ENCODE measurements around the gene ALG5. TPM values are rescaled to one million over a fixed set of nuclear protein-coding genes. Genes with fewer than 3 reads are reported as not detected.

ALG5 gene
- polyA plus RNA-seq, 1 of the 3 experiments (the other 2 are of a cell fraction): 24.2 TPM

DNA sequence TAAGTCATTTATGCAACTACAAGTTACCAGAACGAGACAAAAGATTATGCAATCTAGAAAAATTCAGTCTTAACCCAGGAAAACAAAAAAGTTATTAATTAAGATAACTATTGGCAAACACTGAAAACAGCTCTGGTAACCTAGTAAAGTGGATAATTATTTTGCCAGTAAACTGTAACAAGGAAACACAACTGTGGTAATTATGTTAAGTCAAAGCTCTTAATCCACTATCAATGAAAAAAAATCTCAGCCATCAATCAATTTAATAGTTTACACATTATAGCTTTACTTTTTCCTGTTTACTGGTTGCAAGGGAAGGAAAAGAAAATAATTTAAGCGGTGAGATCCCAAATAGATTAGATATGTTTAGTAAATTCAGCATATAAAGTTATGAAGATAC, 12.6 kb upstream of the ALG5 start:
- Histone ChIP-seq H3K9me2 (no peaks in the 10 kb centered on the region), H3K4me1 (ENCODE audit: control insufficient read depth in 1 of 2, insufficient read depth in 2 of 2, low read depth in 1 of 2, low read length in 1 of 2) (no peaks in the 10 kb centered on the region; a peak in 1 of 4 replicates), H4K20me1 (ENCODE audit: insufficient read depth) (no peaks in the 10 kb centered on the region), H3K36me3 (replicated peaks in 1 of 2; ENCODE audit: control insufficient read depth in 1 of 2, insufficient read depth in 2 of 2, low read length in 1 of 2) (peaks cover 95% of the 10 kb centered on the region in 2 experiments), H3K4me2 (no peak overlapping the region), H3K9me3 (no peaks in the 10 kb centered on the region), H2AFZ (ENCODE audit: low read depth) (no peak overlapping the region), H3K9ac (no peak overlapping the region), H3K27ac (ENCODE audit: low read depth in 2 of 2, low read length in 1 of 2) (no peak overlapping the region), H3K79me2 (ENCODE audit: insufficient read depth) (peaks cover 34% of the 10 kb centered on the region), H3K4me3 (ENCODE audit: low read depth in 2 of 2, low read length in 1 of 2) (no peak overlapping the region), H3F3A (replicated peaks; ENCODE audit: insufficient read depth) (peaks cover 26% of the 10 kb centered on the region), H3K27me3 (ENCODE audit: insufficient read depth) (no peaks in the 10 kb centered on the region)
- ChIA-PET CTCF (interaction anchor here (0.8 to 4.6 kb wide), 3 partner anchors 11 to 21 kb away, joined by 3 to 26 read pairs (median 6); partner anchors contain the start of genes ALG5 and EXOSC8), POLR2A (interaction anchor here (1.2 to 1.6 kb wide), 2 partner anchors 8 to 11 kb away, joined by 3 to 5 read pairs; partner anchors contain the start of gene EXOSC8)
- no peak for DNase-seq
- TF ChIP-seq EZH2phosphoT487 (IDR thresholded peaks at IDR 0.05; ENCODE audit: borderline replicate concordance, low read depth): no peak
- no peak for TF ChIP-seq CHD2 (IDR thresholded peaks at IDR 0.05; ENCODE audit: low read length, partially characterized antibody)
- no peak for TF ChIP-seq SIN3A (IDR thresholded peaks at IDR 0.05; ENCODE audit: borderline replicate concordance, low read depth, low read length)
- TF ChIP-seq NRF1 (IDR thresholded peaks at IDR 0.05; ENCODE audit: low read depth, low read length): no peak
- TF ChIP-seq, protein P1, sequence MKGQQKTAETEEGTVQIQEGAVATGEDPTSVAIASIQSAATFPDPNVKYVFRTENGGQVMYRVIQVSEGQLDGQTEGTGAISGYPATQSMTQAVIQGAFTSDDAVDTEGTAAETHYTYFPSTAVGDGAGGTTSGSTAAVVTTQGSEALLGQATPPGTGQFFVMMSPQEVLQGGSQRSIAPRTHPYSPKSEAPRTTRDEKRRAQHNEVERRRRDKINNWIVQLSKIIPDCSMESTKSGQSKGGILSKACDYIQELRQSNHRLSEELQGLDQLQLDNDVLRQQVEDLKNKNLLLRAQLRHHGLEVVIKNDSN (IDR thresholded peaks at IDR 0.05; ENCODE audit: borderline replicate concordance, low read depth): no peak
- TF ChIP-seq RCOR1 (IDR thresholded peaks at IDR 0.05; ENCODE audit: low read length): no peak
- TF ChIP-seq TCF12 (IDR thresholded peaks at IDR 0.05): no peak
- TF ChIP-seq FOXM1 (IDR thresholded peaks at IDR 0.05; ENCODE audit: low read depth): no peak
- TF ChIP-seq TAF1 (IDR thresholded peaks at IDR 0.05; ENCODE audit: borderline replicate concordance, low read depth, low read length): no peak
- TF ChIP-seq MEF2A (IDR thresholded peaks at IDR 0.05; ENCODE audit: borderline replicate concordance, low read depth): no peak
- TF ChIP-seq, protein P2, sequence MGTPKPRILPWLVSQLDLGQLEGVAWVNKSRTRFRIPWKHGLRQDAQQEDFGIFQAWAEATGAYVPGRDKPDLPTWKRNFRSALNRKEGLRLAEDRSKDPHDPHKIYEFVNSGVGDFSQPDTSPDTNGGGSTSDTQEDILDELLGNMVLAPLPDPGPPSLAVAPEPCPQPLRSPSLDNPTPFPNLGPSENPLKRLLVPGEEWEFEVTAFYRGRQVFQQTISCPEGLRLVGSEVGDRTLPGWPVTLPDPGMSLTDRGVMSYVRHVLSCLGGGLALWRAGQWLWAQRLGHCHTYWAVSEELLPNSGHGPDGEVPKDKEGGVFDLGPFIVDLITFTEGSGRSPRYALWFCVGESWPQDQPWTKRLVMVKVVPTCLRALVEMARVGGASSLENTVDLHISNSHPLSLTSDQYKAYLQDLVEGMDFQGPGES (IDR thresholded peaks at IDR 0.05; ENCODE audit: low read depth, low read length): no peak
- TF ChIP-seq YY1 (IDR thresholded peaks at IDR 0.05; ENCODE audit: low read depth): no peak
- TF ChIP-seq, protein P3, sequence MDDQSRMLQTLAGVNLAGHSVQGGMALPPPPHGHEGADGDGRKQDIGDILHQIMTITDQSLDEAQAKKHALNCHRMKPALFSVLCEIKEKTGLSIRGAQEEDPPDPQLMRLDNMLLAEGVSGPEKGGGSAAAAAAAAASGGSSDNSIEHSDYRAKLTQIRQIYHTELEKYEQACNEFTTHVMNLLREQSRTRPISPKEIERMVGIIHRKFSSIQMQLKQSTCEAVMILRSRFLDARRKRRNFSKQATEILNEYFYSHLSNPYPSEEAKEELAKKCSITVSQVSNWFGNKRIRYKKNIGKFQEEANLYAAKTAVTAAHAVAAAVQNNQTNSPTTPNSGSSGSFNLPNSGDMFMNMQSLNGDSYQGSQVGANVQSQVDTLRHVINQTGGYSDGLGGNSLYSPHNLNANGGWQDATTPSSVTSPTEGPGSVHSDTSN (IDR thresholded peaks at IDR 0.05): no peak
- no peak for TF ChIP-seq SMC3 (IDR thresholded peaks at IDR 0.05; ENCODE audit: low read depth, low read length)
- TF ChIP-seq RAD21 (IDR thresholded peaks at IDR 0.05; ENCODE audit: low read length): no peak
- TF ChIP-seq ELF1 (IDR thresholded peaks at IDR 0.05): no peak
- TF ChIP-seq RXRA (IDR thresholded peaks at IDR 0.05; ENCODE audit: borderline replicate concordance, low read depth): no peak
- TF ChIP-seq, protein P4, sequence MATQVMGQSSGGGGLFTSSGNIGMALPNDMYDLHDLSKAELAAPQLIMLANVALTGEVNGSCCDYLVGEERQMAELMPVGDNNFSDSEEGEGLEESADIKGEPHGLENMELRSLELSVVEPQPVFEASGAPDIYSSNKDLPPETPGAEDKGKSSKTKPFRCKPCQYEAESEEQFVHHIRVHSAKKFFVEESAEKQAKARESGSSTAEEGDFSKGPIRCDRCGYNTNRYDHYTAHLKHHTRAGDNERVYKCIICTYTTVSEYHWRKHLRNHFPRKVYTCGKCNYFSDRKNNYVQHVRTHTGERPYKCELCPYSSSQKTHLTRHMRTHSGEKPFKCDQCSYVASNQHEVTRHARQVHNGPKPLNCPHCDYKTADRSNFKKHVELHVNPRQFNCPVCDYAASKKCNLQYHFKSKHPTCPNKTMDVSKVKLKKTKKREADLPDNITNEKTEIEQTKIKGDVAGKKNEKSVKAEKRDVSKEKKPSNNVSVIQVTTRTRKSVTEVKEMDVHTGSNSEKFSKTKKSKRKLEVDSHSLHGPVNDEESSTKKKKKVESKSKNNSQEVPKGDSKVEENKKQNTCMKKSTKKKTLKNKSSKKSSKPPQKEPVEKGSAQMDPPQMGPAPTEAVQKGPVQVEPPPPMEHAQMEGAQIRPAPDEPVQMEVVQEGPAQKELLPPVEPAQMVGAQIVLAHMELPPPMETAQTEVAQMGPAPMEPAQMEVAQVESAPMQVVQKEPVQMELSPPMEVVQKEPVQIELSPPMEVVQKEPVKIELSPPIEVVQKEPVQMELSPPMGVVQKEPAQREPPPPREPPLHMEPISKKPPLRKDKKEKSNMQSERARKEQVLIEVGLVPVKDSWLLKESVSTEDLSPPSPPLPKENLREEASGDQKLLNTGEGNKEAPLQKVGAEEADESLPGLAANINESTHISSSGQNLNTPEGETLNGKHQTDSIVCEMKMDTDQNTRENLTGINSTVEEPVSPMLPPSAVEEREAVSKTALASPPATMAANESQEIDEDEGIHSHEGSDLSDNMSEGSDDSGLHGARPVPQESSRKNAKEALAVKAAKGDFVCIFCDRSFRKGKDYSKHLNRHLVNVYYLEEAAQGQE (IDR thresholded peaks at IDR 0.05; ENCODE audit: low read depth, low read length): no peak
- TF ChIP-seq, protein P5, sequence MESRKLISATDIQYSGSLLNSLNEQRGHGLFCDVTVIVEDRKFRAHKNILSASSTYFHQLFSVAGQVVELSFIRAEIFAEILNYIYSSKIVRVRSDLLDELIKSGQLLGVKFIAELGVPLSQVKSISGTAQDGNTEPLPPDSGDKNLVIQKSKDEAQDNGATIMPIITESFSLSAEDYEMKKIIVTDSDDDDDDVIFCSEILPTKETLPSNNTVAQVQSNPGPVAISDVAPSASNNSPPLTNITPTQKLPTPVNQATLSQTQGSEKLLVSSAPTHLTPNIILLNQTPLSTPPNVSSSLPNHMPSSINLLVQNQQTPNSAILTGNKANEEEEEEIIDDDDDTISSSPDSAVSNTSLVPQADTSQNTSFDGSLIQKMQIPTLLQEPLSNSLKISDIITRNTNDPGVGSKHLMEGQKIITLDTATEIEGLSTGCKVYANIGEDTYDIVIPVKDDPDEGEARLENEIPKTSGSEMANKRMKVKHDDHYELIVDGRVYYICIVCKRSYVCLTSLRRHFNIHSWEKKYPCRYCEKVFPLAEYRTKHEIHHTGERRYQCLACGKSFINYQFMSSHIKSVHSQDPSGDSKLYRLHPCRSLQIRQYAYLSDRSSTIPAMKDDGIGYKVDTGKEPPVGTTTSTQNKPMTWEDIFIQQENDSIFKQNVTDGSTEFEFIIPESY (IDR thresholded peaks at IDR 0.05; ENCODE audit: borderline replicate concordance, low read depth): no peak
- WGBS (ENCODE audit: low lambda C conversion rate): 94% methylated on average over 2 of the region's 2 CpGs

All from SK-N-SH (cell line).